ENCODE measurements around the gene INAFM2.

The INAFM2 gene

DNA sequence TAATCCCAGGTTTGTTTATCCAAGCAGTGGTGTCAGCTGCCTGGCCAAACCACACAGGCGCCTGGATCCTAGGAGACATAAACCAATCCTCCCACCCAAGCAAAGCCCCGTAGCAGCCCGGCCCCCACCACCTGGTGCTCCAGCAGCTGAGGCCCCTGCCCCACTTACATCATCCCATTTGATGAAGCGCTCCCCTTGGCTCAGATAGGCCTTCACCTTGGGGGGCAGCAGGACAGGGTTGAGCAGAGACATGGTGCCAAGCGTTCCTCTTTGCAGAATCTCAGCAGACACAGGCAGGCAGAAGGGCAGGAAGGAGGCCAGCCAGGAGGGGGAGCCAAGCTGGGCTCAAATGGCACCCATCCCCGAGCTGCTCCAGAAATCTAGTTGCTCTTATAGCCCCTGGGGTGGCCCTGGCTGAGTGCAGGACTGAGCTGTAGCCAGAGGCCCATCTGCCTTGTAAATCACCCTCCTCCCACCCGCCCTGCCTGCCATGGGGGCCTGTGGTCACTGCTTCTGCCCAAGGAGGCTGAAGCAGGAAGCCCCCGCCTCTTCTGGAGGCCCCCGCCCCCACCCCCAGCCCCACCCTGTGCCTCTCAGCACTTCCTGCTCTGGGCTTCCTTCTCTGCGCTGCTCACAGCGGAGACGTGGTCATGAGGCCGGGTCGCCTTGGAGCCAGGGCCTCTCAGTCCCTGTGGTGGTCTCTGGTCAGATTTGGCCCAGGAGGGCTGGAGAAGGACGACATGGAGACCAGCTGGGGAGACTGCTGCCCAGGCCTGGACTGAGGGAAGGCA lies 15.9 kb upstream of the INAFM2 start, which contains the start of gene PLCB2:
PLCB2 (minus strand) TSS at position 515 of the 791 bp plus-strand sequence; CDS start at position 252, 263 bp downstream.
- no peak for DNase-seq

DNA sequence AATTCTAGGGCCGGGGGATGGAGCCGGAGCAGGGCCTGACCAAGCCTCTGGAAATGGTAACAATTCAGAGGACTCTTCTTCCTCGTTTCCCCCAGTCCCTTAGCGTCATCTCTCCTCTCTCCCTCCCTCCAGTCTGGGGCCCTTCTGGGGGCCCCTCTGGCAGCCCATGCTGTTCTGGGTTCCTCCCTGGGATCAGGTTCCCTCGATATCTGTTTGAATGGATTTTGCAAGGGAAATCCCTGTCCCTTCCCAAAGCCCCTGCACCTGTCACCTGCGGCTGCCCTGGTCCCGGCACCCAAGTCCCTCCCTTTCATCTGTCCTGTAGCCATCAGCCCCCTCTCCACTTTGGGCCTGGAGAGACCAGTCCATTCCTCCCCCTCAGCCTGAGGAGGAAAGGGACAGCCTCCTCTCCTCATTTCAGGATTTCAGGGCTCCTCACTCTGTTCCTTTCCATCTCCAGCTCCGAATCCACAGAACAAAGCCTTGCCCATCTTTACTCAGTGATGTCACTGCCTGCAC lies 14.1 kb upstream of the INAFM2 start:
- no peak for DNase-seq

DNA sequence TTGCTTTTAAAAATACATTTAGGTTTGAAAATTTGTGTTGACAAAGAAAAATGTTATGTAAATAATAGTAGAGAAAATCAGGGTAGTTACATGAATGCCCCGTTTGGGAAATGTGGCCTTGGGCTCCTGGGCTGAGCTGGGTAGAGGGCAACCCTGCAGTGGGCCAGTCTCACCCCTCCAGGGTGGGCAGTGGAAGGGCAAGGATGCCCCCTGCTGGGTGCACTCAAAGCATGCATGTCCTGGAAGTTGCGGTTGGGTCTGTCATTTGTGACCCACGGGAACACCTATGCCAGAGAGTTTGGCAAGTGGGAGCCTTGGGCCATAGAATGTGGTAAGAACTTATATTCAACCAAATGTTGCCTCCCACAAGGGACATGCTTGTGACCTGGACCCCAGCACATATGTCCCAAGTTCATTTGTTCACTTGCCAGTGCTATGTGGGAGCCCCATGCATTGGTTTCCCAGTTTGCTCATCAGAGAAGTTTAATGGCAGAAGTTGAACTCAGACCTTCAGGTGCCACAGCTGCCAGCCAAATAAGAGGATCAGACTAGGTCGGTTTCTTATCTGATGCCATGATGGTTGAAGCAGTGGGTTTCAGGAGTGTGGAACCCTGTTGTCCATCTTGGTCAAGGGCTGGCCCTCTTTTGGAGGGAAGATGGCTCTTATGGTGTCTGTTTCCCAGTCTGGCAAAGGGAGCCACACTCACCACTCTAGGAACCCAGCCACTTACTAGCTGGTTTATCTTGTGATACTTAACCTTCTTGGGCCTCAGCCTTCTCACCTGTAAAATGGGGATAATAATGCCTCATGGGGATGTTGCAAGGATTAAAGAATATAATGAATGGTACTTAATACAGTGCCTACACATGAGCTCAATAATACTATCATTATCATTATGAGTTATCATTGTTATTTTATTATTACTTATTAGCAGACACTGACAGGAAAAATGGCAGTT lies 13.2 kb upstream of the INAFM2 start:
- no peak for DNase-seq

DNA sequence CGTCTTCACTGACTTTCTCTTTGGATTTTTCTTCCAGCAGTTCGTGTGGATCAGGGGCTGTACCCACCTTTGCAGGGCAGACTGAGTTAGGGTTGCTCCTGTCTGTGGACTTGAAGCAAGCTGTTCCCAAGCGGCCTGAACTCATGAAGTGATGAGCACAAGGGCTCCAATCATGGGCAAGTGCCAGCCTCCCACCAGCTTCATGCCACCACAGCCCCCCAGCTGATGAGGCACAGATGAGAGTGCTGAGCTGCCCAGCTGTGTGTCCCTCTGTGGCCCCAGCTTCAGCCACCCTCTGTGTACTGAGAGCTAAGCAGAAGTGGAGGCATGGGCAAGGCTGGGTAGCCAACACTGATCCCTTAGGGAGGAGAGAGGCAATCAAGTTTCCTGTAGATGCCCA lies 12.5 kb upstream of the INAFM2 start:
- no peak for DNase-seq

DNA sequence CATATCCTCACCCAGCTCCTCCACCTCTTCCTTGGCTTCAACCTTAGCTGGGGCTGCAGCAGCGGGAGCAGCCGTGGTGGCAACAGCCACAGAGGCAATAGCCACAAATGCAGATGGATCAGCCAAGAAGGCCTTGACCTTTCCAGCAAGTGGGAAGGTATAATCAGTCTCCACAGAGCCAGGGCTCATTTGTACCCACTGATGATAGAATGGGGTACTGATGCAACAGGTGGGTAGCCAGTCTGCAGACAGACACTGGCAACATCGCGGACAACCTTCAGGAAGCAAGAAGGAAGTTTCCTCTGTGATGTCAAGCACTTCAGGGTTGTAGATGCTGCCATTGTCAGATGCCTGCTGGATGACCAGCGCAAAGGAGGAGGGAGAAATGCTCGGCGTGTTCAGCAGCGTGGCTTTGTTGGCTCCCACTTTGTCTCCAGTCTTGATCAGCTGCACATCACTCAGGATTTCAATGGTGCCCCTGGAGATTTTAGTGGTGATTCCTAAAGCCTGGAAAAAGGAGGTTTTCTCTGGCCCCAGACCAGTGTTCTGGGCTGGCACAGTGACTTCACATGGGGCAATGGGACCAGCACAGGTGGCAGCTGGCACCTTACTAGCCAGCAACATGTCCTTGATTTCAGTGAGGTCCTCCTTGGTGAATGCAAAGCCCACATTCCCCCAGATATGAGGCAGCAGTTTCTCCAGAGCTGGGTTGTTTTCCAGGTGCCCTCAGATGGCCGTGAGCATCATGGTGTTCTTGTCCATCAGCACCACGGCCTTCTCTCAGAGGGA lies 10.9 kb upstream of the INAFM2 start:
- no peak for DNase-seq

DNA sequence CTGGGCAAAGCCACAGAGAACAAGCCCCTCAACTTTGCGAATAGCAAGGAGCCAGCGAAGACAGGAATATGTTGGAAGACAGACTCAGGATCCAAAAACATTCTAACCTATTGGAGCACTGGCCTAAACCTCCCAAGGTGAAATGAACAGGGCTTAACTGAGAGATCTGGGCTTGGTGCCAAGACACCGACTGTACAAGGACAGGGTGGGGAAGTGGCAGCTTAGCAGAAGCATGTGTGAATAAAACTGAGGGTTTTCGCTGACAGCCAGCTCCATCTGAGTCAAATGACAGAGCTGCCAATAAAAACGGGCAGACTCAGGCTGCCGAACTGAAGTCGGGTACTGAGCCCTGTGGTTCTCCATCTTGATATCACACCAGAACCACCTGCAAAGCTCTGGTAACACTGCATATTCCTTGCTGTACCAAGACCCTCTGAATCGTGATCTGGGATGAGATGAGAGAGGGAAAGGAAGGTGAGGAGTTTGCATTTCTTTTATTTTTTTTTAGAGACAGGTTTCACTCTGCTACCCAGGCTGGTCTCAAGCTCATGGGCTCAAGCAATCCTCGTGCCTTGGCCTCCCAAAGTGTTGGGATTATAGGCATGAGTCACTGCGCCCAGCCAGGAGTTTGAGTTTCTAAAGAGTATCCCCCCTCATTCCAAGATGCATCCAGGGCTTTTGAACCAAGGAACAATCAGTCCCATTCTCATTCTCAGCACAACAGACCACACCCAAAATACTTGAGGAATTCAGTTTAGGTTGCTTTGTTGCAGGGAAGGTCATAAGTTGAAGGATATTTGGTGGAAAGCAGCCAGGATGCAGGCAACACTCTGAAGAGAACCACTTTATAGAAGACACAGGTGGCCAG lies 9.7 kb upstream of the INAFM2 start:
- no peak for DNase-seq

DNA sequence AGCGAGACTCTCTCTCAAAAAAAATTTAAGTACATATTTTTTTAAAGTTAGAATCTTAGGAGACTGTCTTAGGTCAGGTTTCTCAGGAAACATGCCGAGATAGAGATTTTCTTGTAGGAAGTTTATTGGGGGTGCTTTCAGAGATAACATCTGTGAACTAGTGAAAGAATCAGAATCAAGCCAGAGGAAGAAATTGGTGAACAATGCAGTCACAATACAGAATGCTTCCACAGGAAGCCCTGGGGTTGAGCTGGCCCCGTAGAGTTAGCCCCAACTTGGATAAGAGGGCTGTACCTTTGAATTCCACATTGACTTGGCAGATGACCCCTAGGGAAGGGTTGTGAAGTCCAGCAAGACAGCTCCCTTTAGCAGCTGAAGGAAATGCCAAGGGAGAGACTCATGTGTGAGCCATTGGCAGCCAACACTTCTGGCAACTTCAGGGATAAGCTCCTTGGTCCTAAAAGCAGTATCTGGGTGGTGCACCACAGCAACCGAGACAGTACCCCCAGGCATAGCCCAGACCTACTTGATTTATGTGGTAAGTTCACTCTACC lies 8.7 kb upstream of the INAFM2 start:
- DNase-seq, result no peak

DNA sequence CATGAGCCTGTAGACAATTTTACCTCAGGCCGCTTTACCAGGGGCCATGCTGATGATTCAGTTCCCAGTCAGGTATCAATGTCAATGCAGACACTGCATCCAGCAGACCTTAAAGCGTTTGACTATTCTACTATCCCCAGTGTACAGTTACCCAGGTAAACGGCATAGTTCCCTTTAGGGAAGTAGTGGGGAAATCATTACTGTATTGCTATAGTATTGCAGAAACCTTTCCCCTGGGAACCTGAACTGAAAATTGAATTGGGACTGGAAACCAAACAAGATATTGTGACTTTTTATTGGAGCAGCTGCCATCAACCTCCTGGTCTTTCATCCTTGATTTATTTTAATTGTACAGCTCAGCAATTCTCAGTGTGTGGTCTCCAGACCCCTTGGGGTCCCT lies 6.6 kb upstream of the INAFM2 start:
- no peak for DNase-seq

DNA sequence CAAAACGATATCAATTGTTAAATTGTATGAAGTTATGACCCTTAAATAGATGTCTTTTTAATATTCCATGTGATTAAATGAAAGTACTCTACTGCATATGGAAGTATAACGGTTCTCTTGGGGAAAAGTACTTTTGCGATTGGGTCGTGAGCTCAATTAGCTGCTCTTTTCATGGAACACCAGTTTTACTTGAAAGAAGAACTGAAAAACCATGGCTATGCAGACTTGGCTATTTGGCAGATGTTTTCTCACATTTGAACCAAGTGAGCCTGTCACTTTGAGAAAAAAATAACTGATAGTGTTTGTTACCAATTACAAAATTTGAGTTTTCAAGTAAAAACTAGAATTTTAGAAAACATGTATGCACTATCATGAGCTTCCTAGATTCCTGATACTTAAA lies 5.9 kb upstream of the INAFM2 start:
- no peak for DNase-seq

DNA sequence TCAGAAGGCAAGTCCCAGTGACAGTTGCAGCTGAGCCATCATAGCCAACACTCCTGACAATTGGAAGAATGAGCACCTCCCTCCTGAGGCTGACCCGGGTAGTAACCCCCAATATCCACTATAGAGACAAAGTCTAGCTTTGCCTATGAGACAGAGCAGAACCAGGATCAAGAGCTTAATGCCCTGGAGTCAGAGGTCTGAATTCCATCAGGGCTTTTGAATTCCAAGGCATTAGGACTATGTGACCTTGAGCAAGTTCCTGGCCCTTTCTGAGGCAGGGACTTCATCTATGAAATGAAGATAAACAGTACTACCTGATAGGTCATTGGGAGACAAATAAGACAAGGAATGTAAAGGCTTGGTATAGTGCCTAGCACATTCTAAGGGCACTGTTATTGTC lies 3.1 kb upstream of the INAFM2 start:
- DNase-seq, result no peak

DNA sequence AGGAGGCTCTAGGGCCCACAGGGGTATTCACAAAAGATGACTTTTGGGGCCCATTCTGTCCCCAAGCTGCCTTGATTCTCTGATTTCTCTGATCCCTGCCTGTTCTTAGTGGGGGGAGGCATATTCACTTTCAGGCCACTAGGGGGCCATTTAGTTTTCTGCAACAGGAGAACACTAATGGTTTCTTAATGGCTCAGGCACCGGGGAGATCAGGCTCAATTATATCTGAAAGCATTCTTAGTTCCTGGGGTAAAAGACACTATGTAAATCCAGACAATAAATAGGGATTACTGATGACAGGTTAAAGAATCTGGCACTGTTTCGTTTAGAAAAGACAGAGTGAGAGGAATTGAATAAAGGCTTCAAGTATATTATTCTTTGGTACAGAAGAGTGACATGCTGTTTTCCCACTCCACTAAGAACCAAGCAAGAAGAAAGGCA lies 2.5 kb upstream of the INAFM2 start:
- peak; percentile 17 to 23 for DNase-seq

DNA sequence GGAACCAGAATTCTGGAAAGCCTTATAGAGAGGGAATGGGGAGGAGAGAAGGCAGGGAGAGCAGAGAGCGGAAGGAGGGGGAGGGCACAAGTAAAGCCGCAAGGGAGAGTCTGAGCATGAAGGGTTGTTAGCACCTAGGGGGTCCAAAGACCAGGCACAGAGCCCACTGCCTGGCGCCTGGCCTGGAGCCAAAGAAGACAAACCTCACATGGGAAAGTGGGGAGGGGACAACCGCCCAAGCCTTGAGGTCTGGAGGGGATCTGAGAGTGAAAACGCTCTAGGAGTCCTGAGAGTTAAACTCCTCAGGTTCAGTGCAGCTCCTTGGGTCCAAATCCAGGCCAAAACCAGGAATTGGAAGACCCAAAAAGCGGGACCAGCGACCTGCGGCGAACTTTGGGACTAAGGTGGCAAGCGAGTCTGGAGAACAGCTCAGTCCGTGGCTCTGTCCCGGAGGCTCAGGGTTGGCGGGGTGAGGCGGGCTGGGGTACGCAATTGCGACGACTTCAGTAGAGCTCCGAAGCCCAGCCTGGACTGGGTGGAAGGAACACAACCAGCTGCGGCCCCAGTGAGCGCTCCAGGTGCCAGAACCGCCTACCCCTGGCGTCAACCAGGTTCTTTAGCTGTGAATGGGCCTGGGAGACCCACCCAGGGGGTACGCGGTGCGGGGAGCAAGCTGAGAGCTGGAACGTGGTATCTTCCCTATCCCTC lies 807 bp upstream of the INAFM2 start:
- DNase-seq, result no peak

DNA sequence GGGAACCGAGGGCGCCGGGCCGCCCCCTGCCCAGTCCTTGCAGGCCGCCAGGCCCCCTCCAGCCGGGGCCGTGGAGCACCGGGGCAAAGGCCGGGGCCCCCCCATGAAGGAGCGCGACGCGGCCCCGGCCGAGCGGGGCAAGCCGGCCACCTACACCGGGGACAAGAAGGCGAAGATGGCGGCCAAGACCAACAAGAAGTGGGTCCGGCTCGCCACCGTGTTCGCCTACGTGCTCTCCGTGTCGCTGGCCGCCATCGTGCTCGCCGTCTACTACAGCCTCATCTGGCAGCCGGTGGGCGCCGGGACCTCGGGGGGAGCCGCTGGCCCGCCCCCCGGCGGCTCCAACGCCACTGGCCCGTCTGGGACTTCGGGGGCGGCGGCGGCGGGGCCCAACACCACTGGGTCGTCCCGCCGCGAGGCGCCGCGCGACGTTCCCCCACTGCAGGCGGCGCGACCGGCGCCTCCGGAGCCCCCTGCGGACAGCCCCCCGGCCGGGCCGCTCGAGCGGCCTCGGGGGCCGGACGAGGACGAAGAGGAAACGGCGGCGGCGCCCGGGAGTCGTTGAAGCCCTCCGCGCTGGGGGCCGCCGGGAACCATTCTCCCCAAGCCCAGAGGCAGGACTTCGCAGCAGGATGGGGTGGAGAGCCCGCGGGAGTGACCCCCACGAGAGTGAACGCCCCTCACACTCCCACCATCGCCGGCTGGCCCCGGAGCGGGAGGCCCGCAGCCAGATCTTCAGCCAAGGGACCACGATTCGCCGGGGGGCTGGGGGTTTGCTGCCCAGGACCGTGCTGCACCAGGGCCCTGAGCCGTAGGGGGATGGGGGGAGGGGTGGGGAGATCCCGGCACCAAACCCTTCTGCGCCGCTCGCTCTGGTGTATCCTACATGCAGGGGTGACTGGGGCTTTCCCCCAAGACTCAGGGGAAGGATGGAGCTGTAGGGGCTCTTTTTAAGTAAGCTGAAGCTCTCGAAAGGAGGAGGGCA lies 753 bp downstream of the INAFM2 start:
- no peak for DNase-seq

DNA sequence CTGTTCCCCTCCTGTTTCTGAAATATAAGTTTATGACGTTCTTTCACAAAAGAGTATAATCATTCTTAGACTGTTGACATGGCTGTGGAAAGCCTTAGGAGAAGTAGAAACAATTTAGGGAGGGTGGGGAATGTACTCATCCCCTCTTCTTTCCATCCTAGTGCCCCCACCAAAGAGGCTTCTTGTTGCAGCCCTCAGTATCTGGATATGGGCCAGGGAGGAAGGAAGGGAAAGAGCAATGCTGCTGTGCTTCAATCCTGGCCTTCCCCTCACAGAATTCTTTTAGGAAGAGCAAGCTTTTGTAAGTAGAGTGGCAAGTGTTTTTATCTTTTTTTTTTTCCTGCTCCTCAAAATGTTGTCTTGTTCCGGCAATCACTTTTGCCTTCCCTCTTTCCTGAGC lies 1.7 kb downstream of the INAFM2 start:
- DNase-seq, result no peak

DNA sequence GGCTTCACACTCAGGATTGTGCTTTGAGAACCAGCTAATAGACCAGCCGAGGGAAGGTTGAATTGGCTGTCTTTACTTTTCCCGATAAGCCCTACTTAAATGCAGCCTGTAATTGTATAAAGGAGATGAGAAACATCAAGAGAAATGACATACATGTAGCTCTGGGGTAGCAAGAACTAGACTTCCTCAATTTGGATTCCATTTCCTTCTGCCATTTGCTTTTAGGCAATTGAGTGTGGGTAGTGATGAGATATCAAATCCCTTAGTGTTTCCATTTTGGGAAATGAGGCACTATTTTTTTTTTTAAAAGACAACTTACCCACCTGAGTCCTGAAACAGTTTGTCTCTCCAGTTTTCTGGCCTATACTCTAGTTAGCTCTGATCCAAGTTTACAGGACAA lies 2.2 kb downstream of the INAFM2 start:
- DNase-seq, result no peak

DNA sequence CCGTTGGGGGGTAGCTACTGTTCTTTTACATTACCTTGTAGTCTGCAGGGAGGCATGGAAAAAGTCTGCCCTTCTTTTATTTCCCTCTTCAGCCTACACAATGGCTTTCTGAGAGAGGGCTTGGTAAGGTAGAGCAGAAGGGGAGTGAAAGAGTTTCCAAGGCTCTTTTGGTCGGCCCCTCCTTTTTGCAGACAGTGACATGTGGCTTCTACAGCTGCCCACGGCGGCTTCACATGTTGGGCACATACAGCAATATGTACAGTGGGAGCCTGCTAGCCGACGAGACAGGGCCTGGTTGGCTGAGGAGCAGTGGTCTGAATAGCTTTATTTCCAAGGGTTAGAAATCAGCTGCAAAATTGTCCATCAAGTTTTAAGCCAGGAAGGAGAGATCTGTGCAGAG lies 4.0 kb downstream of the INAFM2 start:
- DNase-seq, result no peak

DNA sequence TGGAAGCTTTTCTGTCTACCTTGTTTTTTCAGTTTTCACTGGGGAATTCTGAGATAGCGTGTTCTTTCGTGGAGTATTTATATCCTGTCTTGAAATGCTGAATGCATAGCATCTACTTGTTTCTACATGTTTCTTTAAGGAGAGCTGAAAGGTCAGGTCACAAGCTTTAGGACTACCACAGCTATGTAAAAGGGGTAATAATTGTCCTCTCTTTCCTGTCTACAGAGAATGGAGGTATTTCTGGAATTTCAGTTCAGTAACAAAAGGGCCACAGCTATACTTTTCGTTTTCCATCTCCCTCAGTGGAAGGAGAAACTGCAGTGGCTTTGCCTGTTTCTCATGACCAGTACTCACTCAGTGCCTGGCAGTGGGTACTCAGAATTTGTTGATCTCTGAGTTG lies 4.7 kb downstream of the INAFM2 start:
- no peak for DNase-seq

DNA sequence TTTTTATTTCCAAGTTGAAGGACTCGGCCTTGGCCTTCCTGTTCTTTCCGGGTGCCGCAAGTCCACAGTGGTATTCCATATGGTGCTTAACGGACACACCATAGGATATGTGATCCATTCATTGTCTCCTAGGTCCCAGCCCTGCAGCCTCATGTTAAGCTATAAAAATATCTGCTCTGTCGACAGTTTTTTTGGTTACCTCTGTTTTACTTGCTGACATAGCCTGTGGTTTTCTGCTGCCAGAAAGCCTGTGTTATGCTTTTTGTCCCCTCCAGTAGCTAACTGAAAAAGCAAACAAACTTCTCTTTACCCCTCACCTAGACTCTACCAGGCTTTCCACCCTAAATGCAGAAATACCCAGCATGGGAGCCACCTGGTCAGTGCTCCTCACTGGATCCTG lies 5.3 kb downstream of the INAFM2 start:
- DNase-seq, result no peak

DNA sequence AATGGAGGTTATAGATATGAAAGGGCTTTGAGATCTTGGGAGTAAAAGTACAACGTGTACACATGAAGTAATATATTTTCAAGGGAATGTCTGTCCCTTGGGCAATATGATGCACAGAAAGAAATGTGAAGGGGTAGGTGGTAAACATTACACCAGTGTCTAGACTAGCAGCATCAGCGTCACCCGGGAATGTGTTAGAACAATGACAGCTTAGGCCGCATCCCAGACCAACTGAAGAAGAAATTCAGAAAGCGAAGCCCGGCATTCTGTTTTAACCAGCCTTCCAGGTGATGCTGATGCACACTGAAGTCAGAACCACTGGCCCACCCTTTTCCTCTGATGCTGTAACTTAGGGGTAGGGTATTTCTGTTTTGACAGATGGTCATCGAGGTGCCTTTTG lies 6.3 kb downstream of the INAFM2 start:
- DNase-seq, result no peak

Measured in NCI-H1930 (cell line).